Stimulated activated CD8-positive, alpha-beta memory T cell treated with anti-CD3 and anti-CD28 coated beads, Interleukin-2, amount 100 ng/mL, for 1 hour (primary cell): ENCODE measurements around the gene ATCAY.
"Not testable (repeated sequence)": the region's sequence is repeated elsewhere in the genome, so short reads cannot be mapped to it uniquely, and the experiment has no call there.

ENCODE experiments used
- DNase-seq, 2 donors: peaks; one replicate each; pipeline ENCODE4 v3.0.0-alpha.2; 2020; ENCODE audit warnings: low read depth in 2 of 2

ATCAY gene

DNA sequence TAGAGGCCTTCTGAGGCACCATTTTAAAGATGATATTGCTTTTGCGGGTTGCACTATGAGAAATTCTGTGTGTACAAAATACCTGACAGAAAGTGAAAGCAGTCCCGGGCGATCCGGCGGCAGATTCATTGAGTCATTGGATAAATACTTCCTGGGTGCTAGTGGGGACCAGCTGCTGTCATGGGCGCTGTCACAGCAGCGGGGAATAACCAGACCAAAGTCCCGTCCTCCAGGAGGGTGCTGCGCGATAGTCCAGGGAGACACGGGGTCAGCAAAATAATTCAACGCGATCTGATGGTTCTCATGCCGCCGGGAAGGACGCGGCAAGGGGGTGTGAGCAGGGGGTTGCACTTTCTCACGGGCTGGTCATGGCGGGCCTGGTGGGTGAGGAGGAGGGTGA lies 25.2 kb upstream of the ATCAY start:
- DNase-seq = no peak

DNA sequence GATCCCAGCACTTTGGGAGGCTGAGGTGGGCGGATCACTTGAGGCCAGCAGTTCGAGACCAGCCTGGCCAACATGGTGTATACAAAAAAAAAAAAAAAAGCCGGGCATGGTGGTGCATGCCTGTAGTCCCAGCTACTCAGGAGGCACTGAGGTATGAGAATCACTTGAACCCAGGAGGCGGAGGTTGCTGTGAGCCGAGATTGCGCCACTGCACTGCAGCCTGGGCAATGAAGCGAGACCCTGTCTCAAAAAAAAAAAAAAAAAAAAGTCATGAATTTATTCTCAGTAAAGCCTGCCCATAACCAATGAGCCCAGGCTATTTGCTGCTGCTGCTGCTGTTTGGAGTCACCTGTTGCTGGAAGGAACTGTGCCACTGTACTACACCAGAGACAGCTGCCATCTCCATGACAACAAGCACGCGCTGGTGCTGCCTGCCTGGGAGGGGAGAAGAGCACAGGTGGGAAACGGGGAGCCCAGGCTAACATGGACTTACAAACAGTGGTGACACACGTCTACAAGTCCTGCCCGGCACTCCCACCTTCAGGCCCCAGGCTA lies 23.0 kb upstream of the ATCAY start:
- DNase-seq = no peak

DNA sequence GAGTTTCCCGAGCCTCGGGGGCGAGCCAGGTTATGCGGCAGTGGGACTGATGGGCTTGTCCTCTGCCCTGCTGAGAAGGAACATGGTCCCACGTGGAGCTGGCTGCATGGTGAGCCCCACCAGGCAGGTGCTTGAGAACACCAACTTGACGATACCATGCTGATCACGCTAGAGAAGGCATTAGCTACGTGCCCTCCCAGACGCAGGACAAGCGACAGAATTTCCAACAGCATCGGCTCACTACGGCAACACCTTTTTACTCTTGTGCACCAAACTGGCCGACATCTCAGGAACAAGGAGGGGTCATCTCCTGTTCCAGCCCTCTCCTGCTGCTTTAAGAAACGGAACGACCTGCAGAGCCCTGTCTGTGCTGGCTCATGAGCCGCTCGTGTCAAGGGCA lies 20.0 kb upstream of the ATCAY start:
- DNase-seq = no peak

DNA sequence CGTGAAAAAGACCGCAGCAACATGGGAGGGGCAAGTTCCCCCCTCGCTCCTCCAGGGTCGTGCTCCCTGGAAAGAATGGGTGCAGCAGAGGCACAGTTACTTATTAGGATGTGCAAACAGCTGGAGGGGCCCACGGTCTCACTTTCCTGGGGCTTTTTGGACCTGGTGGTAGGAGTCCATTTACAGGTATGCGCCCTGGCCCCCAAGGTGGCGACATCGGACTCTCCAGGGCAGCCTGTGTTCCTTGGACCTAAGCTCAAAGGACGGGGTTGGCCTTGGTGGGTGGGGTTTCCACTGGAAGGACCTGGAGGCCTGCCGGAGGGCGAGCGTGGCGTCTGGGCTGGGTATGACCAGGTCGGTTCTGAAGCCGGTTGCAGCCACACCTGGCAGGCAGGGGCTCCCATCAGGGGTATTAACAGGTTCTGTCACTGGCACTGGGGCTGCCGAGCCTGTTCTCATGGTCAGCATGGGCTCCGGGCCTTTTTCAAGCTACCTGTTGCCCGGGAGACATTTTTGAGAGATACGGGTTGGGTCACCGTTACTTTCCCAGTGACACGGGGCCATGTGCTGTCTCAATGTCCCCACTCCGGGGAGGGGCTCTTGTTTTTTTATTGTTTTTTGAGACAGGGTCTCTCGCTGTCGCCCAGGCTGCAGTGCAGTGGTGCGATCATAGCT lies 17.5 kb upstream of the ATCAY start:
- no peak for DNase-seq

DNA sequence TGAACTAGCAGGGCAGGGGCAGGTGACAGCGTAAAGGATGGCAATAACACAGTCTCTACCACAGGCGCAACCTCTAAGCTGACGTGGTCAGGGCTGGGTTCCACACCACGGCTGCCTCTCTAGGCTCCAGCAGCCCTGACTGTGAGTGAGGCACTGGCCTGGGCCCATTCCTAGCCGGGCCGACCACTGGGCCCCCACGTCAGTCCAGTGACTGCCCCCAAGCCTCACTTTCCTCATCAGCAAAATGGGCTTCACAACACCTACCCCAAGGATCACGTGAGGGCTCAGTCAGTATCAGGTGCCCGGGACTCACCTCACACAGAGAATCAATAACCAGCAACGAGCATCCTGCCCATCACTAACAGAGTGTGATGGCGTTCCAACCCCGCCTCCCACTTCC lies 16.8 kb upstream of the ATCAY start:
- DNase-seq = no peak

DNA sequence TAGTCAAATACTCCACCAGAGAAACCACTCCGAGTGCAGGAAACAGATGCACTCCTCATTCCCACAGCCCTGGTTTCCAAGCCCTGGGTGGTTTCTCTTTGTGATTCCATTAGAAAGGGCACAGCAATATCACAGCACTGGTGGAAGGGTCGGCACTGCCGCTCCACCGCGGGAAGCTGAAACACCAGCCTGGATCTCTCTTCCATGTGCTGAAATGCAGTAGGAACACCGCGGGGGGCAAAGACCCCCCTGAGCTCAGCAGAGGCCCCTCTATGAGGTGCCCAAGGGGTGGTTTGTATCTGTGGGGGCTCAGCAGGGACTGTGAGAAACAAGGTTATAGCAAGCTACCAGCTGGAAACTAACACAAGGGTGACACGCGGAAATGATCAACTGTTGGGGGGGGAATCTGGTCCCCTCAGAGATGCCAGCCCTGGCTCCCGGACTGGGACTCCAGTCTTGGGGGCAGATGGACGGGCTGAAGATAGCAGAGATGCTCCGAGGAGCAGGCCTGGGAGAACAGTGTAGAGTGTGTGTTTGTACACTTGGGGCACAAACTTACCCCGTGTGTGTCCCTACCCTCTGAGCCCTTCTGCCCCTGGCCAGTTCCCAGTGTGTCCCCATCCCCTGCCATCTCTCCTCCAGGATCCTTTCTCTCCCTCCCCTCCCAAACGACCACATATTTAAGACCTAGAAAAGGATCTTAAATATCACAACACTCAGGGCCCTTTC lies 13.4 kb upstream of the ATCAY start:
- no peak for DNase-seq

DNA sequence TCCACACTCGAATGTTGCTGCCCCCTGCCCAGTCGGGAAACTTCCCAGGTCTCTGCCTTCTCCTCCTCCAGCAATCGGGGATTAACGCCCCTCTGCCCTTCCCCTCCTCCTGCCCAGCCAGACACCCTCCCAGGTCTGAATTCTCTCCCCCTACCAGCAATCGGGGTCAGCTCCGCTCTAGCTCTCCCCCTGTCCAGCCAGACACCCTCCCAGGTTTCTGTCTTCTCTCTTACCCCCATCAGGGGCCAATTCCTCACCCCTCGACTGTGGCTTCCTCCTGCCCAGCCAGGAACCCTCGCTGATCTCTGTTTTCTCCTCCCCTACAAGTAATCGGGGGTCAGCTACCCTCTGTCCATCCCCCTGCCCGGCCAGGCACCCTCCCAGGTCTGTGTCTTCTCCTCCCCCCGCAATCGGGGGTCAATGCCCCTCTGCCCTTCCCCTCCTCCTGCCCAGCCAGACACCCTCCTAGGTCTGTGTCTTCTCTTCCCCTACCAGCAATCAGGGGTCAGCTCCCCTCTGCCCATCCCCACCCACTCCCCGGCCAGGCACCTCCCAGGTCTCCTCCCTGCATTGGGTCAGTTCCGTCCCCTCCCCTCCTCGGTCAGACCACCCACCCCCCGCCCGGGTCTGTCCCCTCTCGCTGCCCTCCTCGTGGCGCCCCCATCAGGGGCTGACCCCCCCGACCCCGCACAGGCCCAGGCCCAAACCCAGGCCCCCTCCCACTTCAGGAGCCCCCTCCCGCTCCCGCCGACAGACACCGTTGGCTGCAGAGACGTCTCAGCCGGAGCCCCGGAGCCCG lies 12.3 kb upstream of the ATCAY start:
- DNase-seq = no peak

DNA sequence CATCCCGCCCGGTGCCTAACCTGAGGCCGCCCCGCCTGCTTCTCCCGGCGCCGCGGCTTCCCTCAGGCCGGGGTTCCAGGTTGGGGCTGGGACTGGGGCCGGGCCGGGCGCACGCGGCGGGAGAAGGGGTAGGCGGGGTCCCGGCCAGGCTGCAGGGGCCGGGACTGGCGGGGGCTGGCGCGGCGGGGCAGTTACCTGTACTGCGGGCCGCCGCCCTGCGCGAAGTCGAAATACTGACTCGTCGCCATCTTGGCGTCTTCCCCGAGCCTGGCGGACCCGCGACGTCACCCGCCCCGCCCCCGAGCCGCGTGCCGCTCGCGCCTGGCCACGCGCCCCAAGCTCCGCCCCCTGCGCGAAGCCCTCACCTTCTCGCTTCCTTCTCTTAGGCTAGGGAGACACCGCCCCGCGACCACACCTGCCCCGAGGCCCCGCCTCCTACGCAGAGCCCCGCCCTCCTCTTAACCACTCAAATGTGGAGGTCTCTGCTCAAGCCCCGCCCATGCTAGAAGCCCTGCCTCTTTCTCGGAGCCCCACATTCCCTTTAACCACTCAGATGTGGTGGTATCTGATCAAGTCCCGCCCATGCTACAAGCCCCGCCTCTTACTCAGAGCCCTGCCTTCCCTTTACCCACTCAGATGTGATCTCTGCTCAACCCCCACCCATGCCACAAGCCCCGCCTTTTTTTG lies 11.6 kb upstream of the ATCAY start, which contains the start of gene ZFR2:
Gene ZFR2 (minus strand): TSS at position 269 of the 687 bp plus-strand sequence. CDS start 21 bp downstream, at position 248.
- no peak for DNase-seq

DNA sequence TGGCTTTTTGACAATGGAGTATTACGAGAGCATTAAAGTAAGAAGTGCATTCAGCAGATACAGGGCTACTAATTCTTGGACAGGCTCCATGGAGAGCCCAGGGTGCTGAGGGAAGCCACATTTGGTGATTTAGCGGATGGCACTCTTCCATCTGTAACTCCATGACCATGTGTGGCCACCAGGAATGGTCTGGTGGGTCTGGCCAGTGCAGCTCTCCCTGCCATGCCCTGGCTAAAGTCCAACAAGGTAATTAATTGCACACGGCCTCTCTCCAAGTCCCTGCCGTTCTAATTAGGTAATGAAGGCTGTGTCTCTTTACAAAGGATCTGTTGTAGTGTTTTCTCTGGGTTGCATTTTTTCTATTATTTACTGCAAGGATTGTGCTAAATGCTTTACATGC lies 7.3 kb upstream of the ATCAY start:
- DNase-seq = no peak

DNA sequence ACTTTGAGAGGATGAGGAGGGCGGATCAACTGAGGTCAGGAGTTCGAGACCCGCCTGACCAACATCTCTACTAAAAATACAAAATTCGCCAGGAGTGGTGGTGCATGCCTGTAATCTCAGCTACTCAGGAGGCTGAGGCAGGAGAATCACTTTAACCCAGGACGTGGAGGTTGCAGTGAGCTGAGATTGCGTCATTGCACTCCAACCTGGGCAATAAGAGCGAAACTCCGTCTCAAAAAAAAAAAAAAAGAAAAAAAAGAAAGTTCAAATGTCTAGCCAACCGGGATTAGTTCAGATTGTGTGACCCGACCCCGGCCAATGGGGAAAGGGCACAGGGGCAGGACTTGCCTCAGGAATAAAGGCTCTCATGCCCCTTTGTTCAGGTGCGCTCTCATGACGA lies 5.8 kb upstream of the ATCAY start:
- not testable (repeated sequence) for DNase-seq

DNA sequence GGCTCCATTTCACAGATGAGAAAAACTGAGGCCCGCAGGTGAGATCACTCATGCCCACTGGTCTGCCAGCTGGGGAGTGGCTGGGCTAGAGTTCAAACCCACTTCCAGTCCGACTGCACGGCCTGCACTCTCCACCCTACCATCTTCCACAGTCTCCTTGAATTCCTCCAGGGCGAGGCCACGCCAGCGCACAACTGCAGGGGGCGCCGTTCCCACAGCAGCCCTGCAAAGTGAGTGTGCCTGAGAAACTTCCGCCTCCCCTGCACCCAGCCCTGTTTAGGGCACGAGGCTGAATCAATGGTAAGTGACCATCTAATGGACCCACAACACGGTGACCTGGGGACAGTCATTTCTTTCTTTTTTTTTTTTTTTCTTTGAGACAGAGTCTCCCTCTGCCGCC lies 829 bp upstream of the ATCAY start:
- no peak for DNase-seq

DNA sequence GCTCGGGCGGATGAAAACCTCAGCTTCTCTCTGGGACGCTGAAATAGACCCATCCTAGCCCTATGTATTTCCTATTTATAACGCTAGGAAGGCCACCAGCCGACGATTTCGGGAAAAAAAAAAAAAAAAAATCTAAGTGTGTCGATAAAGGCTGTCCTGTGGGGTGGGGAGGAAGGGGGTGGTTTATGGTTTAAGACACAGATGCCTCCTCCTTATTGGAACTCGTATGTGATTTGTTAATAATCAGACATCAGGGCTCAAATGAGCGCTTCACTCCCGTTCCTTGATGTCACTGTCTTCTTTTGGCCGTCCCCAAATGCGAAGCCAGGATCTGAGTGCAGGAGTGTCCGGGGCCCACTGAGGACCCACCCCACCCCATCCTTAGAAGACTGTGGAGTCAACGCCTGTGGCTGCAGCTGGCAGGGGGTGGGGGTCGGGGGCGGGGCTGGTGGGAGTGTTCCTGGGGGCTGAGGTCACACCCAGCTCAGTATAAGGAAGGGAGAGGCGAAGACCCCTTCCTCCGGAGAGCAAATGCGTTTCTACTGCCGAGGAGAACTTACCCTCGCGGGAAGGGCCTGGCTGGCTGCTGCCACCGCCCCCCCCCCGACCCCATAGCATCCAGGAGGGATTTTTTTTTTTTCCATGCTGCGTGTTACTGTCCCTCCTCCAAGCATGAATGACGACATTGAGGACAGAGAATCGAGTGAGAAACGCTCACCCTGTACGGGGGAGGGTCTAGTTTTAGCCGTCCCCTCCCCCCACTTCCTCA lies 971 bp downstream of the ATCAY start:
- no peak for DNase-seq

DNA sequence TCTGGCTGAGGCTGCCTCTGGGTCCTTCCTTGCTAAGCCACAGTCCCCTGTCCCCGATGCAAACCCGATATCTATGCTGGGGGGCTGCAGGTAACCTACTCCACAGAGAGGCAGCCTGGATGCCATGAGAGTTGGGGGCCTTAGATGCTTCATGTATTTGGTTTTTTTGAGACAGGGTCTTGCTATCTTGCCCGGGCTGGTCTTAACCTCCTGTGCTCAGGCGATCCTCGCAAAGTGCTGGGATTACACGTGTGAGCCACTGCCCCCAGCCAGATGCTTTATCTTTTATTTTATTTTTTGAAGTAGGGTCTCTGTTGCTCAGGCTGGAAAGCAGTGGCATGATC lies 1.5 kb downstream of the ATCAY start:
- no peak for DNase-seq

DNA sequence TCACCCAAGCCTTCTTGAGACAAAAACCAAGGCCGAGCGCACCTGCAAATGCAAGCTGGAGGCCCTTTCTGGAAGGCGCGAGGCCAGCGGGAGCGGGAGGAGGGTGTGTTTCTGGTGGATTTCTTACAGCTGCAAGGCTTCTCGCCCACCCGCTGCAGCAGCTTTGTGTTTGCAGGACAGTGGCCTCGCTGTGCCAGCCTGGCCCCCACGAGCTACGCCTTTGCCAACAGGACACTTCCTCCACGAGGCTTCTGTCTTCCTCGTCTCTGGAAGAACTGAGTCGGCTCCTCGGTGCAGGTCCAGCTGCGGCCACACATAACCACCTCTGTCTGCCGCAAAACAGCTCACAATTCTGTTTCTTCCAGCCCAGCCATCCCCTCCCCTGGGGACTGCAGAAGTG lies 10.1 kb downstream of the ATCAY start:
- no peak for DNase-seq

DNA sequence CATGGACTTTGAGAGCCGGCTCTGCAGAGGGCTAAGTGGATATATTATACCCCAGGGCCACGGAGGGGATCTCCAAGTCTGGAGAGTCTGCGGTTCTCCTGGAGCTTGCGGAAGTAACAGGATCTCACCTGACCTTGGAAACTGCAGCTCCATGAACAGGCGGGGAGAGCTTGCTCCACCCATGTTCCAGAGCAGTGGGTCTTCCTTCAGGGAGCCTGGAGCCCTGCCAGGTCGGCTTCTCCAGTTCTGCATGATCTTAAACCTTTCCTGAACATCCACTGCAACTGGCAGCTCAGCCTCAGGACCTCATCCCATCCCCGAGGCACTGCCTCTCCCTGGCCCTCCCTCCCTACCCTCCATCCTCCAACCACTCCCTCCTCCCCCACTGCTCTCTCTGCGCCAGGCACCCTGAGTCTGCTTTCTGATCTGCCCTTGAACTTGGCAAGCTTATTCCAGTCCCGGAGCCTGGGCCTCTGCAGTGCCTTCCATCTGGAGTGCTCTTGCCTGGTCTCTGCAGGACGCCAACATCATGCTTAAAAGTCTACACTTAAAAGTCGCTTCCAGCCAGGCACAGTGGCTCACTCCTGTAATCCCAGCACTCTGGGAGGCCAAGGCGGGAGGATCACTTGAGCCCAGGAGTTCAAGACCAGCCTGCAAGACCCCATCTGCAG lies 13.2 kb downstream of the ATCAY start:
- DNase-seq = no peak

DNA sequence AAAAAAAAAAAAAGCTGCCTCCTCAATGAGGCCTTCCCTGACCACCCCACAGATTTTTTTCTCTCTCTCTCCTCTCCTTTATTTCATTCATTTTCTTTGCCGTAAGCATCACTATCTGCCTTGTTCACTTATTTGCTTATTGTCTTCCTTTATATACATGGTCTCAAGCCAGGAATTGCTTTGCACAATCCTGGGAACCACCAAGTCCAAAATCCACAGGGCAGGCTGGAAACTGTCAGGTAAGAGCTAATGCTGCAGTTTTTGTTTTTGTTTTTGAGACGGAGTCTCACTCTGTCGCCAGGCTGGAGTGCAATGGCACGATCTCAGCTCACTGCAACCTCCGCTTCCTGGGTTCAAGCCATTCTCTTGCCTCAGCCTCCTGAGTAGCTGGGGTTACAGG lies 14.5 kb downstream of the ATCAY start:
- not testable (repeated sequence) for DNase-seq

DNA sequence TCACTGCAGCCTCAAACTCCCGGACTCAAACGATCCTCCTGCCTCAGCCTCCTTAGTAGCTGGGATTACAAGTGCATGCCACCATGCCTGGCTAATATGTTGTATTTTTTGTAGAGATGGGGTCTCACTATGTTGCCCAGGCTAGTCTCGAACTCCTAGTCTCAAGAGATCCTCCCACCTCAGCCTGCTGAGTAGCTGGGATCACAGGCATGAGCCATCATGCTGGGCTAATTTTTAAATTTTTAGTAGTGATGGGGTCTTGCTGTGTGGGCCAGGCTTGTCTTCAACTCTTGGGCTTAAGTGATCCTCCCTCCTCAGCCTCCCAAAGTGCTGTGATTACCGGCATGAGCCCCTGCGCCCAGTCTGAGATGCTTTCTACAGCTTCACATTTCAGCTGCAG lies 15.3 kb downstream of the ATCAY start:
- no peak for DNase-seq

DNA sequence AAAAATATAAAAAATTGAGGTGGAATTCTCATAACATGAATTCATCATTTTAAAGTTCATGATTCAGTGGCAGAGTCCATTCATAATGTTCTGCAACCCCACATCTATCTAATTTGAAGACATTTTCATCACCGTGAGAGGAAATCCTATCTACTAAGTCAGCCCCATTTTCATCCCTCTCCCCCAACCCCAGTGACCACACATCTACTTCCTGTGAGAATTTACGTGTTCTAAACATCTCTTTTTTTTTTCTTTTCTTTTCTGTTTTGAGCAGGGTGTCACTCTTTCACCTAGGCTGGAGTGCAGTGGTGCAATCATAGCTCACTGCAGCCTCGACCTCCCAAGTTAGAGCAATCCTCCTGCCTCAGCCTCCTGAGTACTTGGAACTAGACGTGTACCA lies 17.5 kb downstream of the ATCAY start:
- no peak for DNase-seq

DNA sequence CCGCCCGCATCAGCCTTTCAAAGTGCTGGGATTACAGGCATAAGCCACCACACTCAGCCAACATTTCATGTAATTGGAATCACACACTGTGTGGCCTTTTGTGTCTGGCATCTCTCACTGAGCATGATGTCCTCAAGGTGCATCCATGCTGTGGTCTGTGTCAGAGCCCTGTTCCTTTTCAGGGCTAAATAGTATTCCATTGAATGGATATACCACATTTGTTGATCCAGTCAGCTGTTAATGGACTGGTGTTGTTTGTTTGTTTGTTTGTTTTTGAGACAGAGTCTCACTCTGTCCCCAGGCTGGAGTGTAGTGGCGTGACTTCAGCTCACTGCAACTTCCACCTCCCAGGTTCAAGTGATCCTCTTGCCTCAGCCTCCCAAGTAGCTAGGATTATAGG lies 17.9 kb downstream of the ATCAY start:
- DNase-seq = no peak

DNA sequence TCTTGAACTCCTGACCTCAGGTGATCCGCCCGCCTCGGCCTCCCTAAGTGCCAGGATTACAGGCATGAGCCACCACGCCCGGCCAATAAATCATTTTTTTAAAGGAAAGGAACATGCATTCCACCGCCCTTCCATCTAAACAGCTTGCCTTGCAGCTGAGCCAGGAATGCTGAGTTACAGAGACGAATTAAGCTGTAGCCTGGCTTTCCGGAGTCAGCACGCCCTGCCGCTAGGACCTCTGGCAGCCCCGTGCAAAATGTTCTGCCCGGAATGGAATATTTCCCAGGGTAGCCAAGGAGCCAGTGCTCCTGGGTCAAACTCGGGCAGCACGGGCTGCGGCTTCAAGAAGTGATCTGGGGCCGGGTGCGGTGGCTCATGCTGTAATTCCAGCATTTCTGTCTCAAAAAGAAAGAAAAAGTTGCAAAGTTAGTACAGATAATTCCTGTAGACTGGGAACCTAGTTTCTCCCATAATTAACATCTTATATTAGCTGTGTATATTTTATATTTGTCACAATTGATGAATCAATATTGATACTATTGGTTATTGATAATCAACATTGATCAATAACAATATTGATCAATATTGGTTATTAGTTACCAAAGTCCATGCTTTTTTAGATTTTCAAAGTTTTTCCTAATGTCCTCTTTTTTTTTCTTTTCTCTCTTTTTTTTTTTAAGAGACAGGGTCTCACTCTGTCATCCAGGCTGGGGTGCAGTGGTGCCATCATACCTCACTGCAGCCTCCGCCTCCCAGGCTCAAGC lies 19.2 kb downstream of the ATCAY start:
- no peak for DNase-seq
